GM18951 (cell line): ENCODE results near the gene ACTL10.

Source experiments
- POLR2A ChIP-seq: IDR thresholded peaks from 4 replicates; pipeline ENCODE4 v1.6.1; 2011; ENCODE audit warnings: mild to moderate bottlenecking; ENCODE audit not compliant: insufficient read length, insufficient read depth; ENCODE audit errors: extremely low read depth
- in situ Hi-C: fragments of 300-500 bp; cut with MboI; formaldehyde crosslinking; loops from one replicate; pipeline ENCODE4 v1.12.0; 2022; ENCODE audit warnings: low sequenced_read_pairs, mixed read lengths, inconsistent platforms; ENCODE audit not compliant: unreplicated experiment

Gene ACTL10

DNA sequence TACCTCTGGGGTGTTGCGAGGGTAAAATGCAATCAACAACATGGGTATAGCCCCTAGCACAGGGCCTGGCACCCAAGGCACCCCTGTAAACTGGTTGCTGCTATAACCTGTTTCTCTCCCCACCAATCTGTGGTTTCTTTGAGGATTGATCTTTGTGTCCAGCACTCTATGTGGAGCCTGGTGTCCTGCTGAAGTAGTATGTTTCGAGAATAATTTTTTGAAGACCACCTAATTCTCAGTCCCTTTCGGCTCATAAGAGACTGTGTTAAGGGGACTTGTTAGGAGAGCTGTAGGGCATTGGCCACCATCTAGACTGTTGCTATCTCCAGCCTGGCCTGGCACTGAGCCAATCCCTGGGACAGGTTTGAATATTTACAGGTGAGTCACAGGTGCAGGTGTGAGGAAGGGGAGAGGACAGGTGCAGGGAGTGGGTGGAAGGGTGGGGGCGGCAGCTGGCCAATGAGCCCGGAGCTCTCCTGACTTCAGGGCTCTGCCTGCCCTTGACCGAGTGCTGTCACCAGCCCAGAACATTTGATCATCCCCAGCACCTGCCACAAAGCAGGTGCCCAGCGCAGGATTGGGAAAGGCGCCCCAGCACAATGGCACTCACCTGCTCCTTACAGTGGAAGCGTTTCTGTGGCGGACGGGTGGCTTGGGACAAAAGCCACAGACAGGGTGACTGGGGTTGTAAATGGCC, 12.7 kb upstream of the ACTL10 start:
- in situ Hi-C loops: no loop called here
- TF ChIP-seq POLR2A: no peak

- no peak for TF ChIP-seq POLR2A
- in situ Hi-C loops: no loop called here
Observed at GRCh38 chr20:33654680-33655161, 12.0 kb upstream of the ACTL10 start.

- TF ChIP-seq POLR2A: no peak
- in situ Hi-C loops: no loop called here
Observed at GRCh38 chr20:33655164-33655563, 11.6 kb upstream of the ACTL10 start.

- TF ChIP-seq POLR2A: no peak
- in situ Hi-C loops: no loop called here
Observed at GRCh38 chr20:33656010-33656782, 10.5 kb upstream of the ACTL10 start.

- in situ Hi-C loops: no loop called here
- no peak for TF ChIP-seq POLR2A
Observed at GRCh38 chr20:33656783-33657703, 9.7 kb upstream of the ACTL10 start.

GRCh38 chr20:33657704-33658095, 9.0 kb upstream of the ACTL10 start:
- TF ChIP-seq POLR2A: no peak
- in situ Hi-C loops: no loop called here

DNA sequence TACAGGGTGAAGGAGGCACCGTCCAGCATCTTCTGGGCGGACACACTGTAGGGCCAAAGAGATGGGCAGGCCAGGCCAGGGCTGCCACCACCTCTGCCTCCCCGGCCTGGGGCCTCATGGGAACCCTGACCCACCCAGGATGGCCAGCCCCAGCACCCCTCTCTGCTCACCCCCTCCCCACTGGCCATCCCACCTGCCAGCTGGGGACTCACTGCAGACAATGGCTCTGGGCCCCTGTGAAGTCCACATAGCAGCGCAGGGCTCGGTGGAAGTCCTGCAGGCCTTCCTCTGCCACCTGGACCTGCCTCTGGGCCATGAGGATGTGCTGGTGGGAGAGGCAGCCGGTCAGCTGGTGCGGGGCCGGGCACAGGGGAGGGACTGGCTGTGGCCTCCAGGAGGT, 8.2 kb upstream of the ACTL10 start:
- no peak for TF ChIP-seq POLR2A
- in situ Hi-C loops: no loop called here

DNA sequence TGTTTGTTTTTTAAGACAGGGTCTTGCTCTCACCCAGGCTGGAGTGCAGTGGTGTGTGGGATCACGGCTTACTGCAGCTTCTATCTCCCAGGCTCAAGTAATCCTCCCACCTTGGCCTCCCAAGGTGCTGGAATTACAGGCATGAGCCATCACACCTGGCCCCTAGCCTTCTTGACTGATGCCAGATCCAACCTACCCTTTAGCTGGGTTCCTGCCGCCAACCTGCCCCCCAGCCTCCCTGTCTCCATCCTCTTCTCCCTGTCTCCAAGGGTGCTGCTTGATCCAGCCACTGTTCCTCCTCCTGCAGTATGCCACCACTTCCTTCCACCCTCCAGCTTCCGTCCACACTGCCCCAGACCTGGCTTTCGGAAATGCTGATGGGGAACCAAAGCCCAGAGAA, 7.8 kb upstream of the ACTL10 start:
- in situ Hi-C loops: no loop called here
- TF ChIP-seq POLR2A: no peak

DNA sequence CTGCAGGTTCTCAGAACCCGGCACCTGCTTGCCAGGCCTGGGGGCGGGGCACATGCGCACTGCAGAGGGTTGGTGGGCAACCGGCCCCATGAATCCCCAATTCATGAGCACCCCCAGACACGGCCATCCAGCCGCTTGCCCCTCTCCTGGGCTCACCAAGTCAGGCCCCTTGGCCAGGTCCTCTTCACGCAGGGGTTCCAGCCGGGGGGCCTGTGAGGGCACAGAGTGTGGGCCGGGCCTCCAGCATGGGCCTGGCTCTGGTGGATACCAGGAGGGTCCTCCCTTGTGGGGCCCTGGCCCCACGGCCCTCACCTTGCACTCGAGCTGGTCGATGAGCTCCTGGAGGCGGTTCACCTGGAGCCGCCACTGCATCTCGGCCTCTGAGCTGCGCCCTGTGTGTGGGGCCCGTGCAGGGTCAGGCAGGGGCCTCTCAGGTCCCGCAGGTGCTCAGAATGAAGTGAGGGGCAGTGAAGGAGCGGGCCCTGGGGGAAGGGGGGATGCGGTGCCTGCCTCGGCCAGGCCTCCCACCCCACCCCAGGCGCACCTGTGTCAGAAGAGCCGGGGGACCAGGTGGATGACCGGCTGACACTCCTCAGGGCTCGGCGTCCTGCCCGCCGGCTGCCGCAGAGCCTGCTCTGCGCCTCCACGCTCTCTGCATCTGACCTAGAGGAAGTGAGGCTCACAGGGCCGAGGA, 7.3 kb upstream of the ACTL10 start:
- in situ Hi-C loops: loop anchor here (10.0 kb wide), 1 partner anchor 205 kb away; no protein-coding TSS in a partner anchor
- TF ChIP-seq POLR2A: no peak

GRCh38 chr20:33660035-33660684, 6.6 kb upstream of the ACTL10 start:
- in situ Hi-C loops: loop anchor here (10.0 kb wide), 1 partner anchor 205 kb away; no protein-coding TSS in a partner anchor

GRCh38 chr20:33660685-33661058, 6.1 kb upstream of the ACTL10 start:
- TF ChIP-seq POLR2A: no peak
- in situ Hi-C loops: loop anchor here (10.0 kb wide), 1 partner anchor 206 kb away; no protein-coding TSS in a partner anchor

More at GRCh38 chr20:33660035-33660684, 6.6 kb upstream of the ACTL10 start:
- no peak for TF ChIP-seq POLR2A

- TF ChIP-seq POLR2A: no peak
- in situ Hi-C loops: loop anchor here (10.0 kb wide), 1 partner anchor 207 kb away; no protein-coding TSS in a partner anchor
Observed at GRCh38 chr20:33662172-33662571, 4.6 kb upstream of the ACTL10 start, which contains the start of gene C20orf144. TSS of gene C20orf144 (plus strand) at chr20:33662327. CDS start at chr20:33662346, 19 bp downstream.
